ENCODE measurements around the gene RRP12.

RRP12 gene

GRCh38 chr10:97312897-97313296, 88.2 kb downstream of the RRP12 start:
- DNase-seq (ENCODE audit: low read depth) = no peak

- DNase-seq (ENCODE audit: low read depth) = no peak
These were observed 90.0 kb downstream of the RRP12 start for GRCh38 chr10:97311111-97311626.

- no peak for DNase-seq (ENCODE audit: low read depth)
These were observed 93.0 kb downstream of the RRP12 start for GRCh38 chr10:97307866-97308780.

GRCh38 chr10:97307441-97307840, 93.7 kb downstream of the RRP12 start:
- DNase-seq (ENCODE audit: low read depth) = no peak

Data from HS-5 (cell line).